Heart right ventricle (tissue), 16 donors: ENCODE results near the gene CRMP1. TPM values are rescaled to one million over a fixed set of nuclear protein-coding genes. Genes with fewer than 3 reads are reported as not detected.

ENCODE experiments used
- ATAC-seq, 8 donors: fragments of 200-7000 bp; cut with Tn5 transposase; one replicate each; pipeline ENCODE4 v1.9.1; 2020; ENCODE audit warnings: mild to moderate bottlenecking in 8 of 8, moderate library complexity in 8 of 8, moderate number of reproducible peaks in 1 of 8
- DNase-seq, 2 donors: peaks; one replicate each; pipeline ENCODE4 v3.0.0-alpha.2; 2020
- H3K27ac ChIP-seq, 10 donors: fragments of 200-600 bp; sonication (generic) in 2 of 10; one replicate each; pipeline versions ENCODE4 v1.5.0 to v1.8.0; 2020 to 2022; ENCODE audit warnings: mild to moderate bottlenecking in 3 of 10
- H3K27me3 ChIP-seq, 7 donors: fragments of 200-600 bp; one replicate each; pipeline ENCODE4 v1.8.0; 2021 to 2022; ENCODE audit warnings: mild to moderate bottlenecking in 2 of 7
- H3K36me3 ChIP-seq, 9 donors: fragments of 200-600 bp; sonication (generic) in 1 of 9; one replicate each; pipeline versions ENCODE4 v1.5.0 to v1.8.0; 2020 to 2022; ENCODE audit warnings: mild to moderate bottlenecking in 2 of 9
- H3K4me1 ChIP-seq, 9 donors: fragments of 200-600 bp; sonication (generic) in 1 of 9; one replicate each; pipeline versions ENCODE4 v1.5.0 to v1.8.0; 2020 to 2022; ENCODE audit warnings: mild to moderate bottlenecking in 4 of 9
- H3K4me3 ChIP-seq, 10 donors: fragments of 200-600 bp; sonication (generic) in 2 of 10; one replicate each; pipeline versions ENCODE4 v1.5.0 to v1.8.0; 2020 to 2022; ENCODE audit warnings: mild to moderate bottlenecking in 7 of 10, moderate library complexity in 2 of 10
- H3K9me3 ChIP-seq, 11 donors: fragments of 200-600 bp in 10 of 11; sonication (generic) in 2 of 11; one replicate each; pipeline versions ENCODE4 v1.5.0 to v1.8.0; 2013 to 2022; ENCODE audit warnings: mild to moderate bottlenecking in 2 of 11, control low read depth in 1 of 11, moderate library complexity in 1 of 11
- WGBS, 2 donors: extraction: QIAGEN DNeasy Blood & Tissue Kit; methylation state at CpG; one replicate each; pipeline ENCODE4 v1.1.7; 2013; ENCODE audit warnings: inconsistent platforms in 1 of 2; 5-methylcytosine and 5-hydroxymethylcytosine counted together
- intact Hi-C, 10 donors: fragments of 100-400 bp; cut with DNase I; formaldehyde crosslinking; loops; one replicate each; pipeline versions ENCODE4 v1.11.1 to v1.14.2; 2022
- polyA plus RNA-seq, 2 donors: library from polyadenylated mRNA; stranded (reverse); fragments of 200-250 nt; gene quantifications; one replicate each; pipeline ENCODE4 v1.2.3, GENCODE V29; 2013
- total RNA-seq, 10 donors: library from RNA; stranded (reverse); fragmentation: NEBNext Ultra II Directional in 3 of 10; extraction: Animal tissue kit (Norgen Biotek cat#: 25700) in 3 of 10; gene quantifications; one replicate each; pipeline versions ENCODE4 v1.2.1 to v1.2.4, GENCODE V29; 2021 to 2023
- TF ChIP-seq, protein P1 (sequence below), 9 donors: fragments of 200-600 bp; sonication (generic) in 2 of 9; IDR thresholded peaks; one replicate each; pipeline versions ENCODE4 v1.5.0 to v1.8.0; 2021 to 2022; ENCODE audit warnings: antibody characterized with exemption in 9 of 9, mild to moderate bottlenecking in 5 of 9, moderate library complexity in 1 of 9
- donor health status: Arrhythmogenic right ventricular cardiomyopathy.
- donor health status: ischemic (EF 13 %, LVEDD 7.1; RV severe dilation, severe dysfunction).
- donor health status: healthy with polysubstance abuse.
- donor health status: DM: no; HTN: yes; CAD: no.
- donor health status: DM: no; HTN: no; CAD: no.
- donor health status: ischemic (EF 25% LVEDD 6.9; RV normal size, moderate dysfunction).
- donor health status: ischemic (EF 25% LVEDD 5.7; RV mildly dilated, moderate dysfunction).
- donor health status: healthy.
- donor health status: DM: yes; HTN: yes; CAD: no.
- donor health status: Ischemic cardiomyopathy.
- donor health status: ischemic (EF 35%, LVEDD 5.7; RV mildly dilated, moderate dysfunction).
- donor health status: nonischemic (EF 11% LVEDD 7.7; RV severe dilation, severe dysfunction).
- donor health status: DM: yes; HTN: yes; CAD: no.
- donor health status: PGD.
- donor health status: ischemic (EF 29% LVEDD 5.4; RV normal size, mild dysfunction).
- donor health status: nonischemic (EF 23%, LVEDD 6.1; RV moderate dilation, normal function).

Gene CRMP1
- total and polyA plus RNA-seq, 12 donors, result 0.40 to 2.3 (median 0.95) TPM

DNA sequence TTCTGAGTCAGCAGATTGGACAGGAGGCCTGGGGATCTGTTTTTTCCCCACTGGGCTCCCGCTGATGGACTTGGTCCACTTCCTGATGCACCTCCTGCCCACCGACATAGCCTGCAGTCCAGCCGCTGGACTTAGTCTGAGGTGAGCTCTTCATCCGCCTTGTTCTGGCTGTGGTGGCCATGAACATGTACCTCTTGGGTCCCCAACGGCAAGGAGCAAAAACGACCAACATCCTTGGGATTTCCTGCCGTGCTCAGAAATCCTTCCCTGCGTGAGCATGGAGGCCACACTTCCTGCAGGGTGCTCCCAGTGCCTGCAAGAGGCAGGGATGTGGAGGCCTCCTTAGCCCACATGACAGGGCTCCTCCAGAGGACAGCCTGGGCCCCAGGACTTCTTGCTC is 76.8 kb downstream of the CRMP1 start:
- Histone ChIP-seq H3K9me3 (no peaks in the 10 kb centered on the region), H3K27ac (no peak overlapping the region), H3K4me1 (no peaks in the 10 kb centered on the region), H3K27me3 (no peaks in the 10 kb centered on the region), H3K4me3 (no peak overlapping the region), H3K36me3 (peaks cover 0 to 48% (median 0%) of the 10 kb centered on the region in 9 donors)
- WGBS, 2 donors, result 73 to 80% methylated on average over 8 of the region's 8 CpGs
- no peak for ATAC-seq
- TF ChIP-seq, protein P1, sequence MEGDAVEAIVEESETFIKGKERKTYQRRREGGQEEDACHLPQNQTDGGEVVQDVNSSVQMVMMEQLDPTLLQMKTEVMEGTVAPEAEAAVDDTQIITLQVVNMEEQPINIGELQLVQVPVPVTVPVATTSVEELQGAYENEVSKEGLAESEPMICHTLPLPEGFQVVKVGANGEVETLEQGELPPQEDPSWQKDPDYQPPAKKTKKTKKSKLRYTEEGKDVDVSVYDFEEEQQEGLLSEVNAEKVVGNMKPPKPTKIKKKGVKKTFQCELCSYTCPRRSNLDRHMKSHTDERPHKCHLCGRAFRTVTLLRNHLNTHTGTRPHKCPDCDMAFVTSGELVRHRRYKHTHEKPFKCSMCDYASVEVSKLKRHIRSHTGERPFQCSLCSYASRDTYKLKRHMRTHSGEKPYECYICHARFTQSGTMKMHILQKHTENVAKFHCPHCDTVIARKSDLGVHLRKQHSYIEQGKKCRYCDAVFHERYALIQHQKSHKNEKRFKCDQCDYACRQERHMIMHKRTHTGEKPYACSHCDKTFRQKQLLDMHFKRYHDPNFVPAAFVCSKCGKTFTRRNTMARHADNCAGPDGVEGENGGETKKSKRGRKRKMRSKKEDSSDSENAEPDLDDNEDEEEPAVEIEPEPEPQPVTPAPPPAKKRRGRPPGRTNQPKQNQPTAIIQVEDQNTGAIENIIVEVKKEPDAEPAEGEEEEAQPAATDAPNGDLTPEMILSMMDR (IDR thresholded peaks at IDR 0.05), result no peak
- no peak for DNase-seq
- intact Hi-C loops, result loop anchor here in 5 of 10 donors (10.0 kb wide), 4 partner anchors 761 to 1331 kb away; partner anchors contain the start of gene STK32B (in 2 of the 5)

- H3K4me1 ChIP-seq, result no peaks in the 10 kb centered on the region
- H3K27me3 ChIP-seq, result no peaks in the 10 kb centered on the region
- ATAC-seq (no peak), DNase-seq (no peak)
- peaks cover 0 to 4% (median 0%) of the 10 kb centered on the region in 11 donors for H3K9me3 ChIP-seq
- TF ChIP-seq, protein P1 (IDR thresholded peaks at IDR 0.05), result no peak
- H3K4me3 ChIP-seq, result no peak overlapping the region
- intact Hi-C loops, result loop anchor here in 5 of 10 donors (10.0 kb wide), 4 partner anchors 761 to 1331 kb away; partner anchors contain the start of gene STK32B (in 2 of the 5)
- peaks cover 0 to 48% (median 0%) of the 10 kb centered on the region in 9 donors for H3K36me3 ChIP-seq
- no peak overlapping the region for H3K27ac ChIP-seq
- 81 to 84% methylated on average over 5 of the region's 5 CpGs for WGBS, 2 donors
These were observed 77.2 kb downstream of the CRMP1 start for GRCh38 chr4:5815641-5816040.

- TF ChIP-seq, protein P1 (IDR thresholded peaks at IDR 0.05), result no peak
- intact Hi-C loops, result loop anchor here in 7 of 10 donors (5.0 to 10.0 kb wide), 7 partner anchors 760 to 1330 kb away; partner anchors contain the start of gene STK32B (in 4 of the 7)
- no peaks in the 10 kb centered on the region for H3K4me1 ChIP-seq
- no peak overlapping the region for H3K27ac ChIP-seq
- peaks cover 0 to 51% (median 1%) of the 10 kb centered on the region in 9 donors for H3K36me3 ChIP-seq
- ATAC-seq (no peak), DNase-seq (no peak)
- H3K27me3 ChIP-seq, result no peaks in the 10 kb centered on the region
- no peak overlapping the region for H3K4me3 ChIP-seq
- peaks cover 0 to 13% (median 0%) of the 10 kb centered on the region in 11 donors for H3K9me3 ChIP-seq
- 75 to 94% methylated on average over 6 of the region's 6 CpGs for WGBS, 2 donors
These were observed 78.5 kb downstream of the CRMP1 start for GRCh38 chr4:5814421-5814820.

- Histone ChIP-seq H3K9me3 (peaks cover 0 to 13% (median 0%) of the 10 kb centered on the region in 11 donors), H3K27me3 (no peaks in the 10 kb centered on the region), H3K36me3 (peaks cover 0 to 54% (median 3%) of the 10 kb centered on the region in 9 donors), H3K4me3 (no peak overlapping the region), H3K4me1 (no peaks in the 10 kb centered on the region), H3K27ac (peak overlapping the region in 1 of 10 donors; percentile 15)
- ATAC-seq (peak in 1 of 8 donors; percentile 19), DNase-seq (no peak)
- WGBS, 2 donors, result 84 to 91% methylated on average over 7 of the region's 7 CpGs
- intact Hi-C loops, result loop anchor here in 8 of 10 donors (2.0 to 10.0 kb wide), 8 partner anchors 759 to 1329 kb away; partner anchors contain the start of gene STK32B (in 5 of the 8)
- TF ChIP-seq, protein P1 (IDR thresholded peaks at IDR 0.05), result no peak
These were observed 79.0 kb downstream of the CRMP1 start for GRCh38 chr4:5813882-5814255.
